Measurements from ENCODE around the gene NSD2. TPM values are rescaled to one million over a fixed set of nuclear protein-coding genes. Genes with fewer than 3 reads are reported as not detected.

The NSD2 gene
- total and polyA plus RNA-seq, 9 donors = 9.1 to 41.9 (median 20.3) TPM

DNA sequence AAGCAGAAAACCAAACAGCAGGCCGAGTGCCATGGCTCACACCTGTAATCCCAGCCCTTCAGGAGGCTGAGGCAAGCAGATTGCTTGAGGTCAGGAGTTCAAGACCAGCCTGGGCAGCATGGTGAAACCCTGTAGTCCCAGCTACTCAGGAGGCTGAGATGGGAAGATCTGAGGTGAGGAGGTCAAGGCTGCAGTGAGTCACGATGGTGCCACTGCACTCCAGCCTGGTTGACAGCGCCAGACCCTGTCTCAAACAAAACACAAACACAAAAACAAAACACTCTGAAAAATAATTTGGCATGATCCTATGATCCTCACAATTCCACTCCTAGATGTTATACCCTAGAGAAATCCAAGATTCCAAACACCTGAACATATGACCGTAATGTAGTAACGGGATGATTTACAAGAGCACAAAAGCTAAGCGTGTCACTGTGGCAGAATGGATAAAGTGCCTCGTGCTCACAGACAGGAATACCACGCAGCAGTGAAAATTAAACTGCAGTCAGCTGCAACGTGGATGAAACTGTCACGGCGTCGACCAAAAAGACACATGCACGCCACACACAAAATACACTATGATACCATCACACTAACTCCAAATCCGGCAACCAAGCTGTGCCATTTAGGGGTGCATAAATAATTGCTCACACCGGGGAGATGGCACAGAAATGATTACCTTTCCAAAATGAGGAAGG, 135.9 kb downstream of the NSD2 start:
- DNase-seq = no peak
- Histone ChIP-seq H3K4me1 (ENCODE audit: insufficient read depth) (peaks cover 12% of the 10 kb centered on the region), H3K9me3 (no peaks in the 10 kb centered on the region), H3K4me3 (peak overlapping the region; percentile 97), H3K36me3 (no peaks in the 10 kb centered on the region), H3K27ac (no peak overlapping the region), H3K27me3 (no peaks in the 10 kb centered on the region)
- intact Hi-C loops (cut with DNase I) = no loop called here
- TF ChIP-seq CTCF (IDR thresholded peaks at IDR 0.05) = no peak
- TF ChIP-seq POLR2A (IDR thresholded peaks at IDR 0.05) = no peak
- no peak for TF ChIP-seq EP300 (IDR thresholded peaks at IDR 0.05)
- 70 to 79% (median 76%) methylated on average over 15 of the region's 15 CpGs for WGBS, 3 donors

- peak overlapping the region; percentile 97 to 98 for H3K27ac ChIP-seq
- intact Hi-C loops (cut with DNase I) = no loop called here
Observed at GRCh38 chr4:2007804-2008670, 136.8 kb downstream of the NSD2 start.

DNA sequence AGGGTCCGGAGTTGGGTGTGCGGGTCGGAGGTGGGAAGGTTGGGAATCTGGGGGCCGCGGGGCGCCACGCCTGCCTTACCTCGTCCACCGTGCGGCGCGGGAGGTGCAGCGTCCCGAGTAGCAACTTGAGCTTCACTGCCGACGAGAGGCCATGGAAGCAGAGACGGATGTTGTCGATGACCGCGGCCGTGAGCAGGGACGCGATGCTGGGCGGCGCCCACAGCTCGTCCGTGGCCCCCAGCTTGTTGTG, 137.4 kb downstream of the NSD2 start:
- Histone ChIP-seq H3K4me3 (peak overlapping the region; percentile 97), H3K27me3 (no peaks in the 10 kb centered on the region), H3K27ac (peak overlapping the region; percentile 97 to 98), H3K4me1 (ENCODE audit: insufficient read depth) (peaks cover 12% of the 10 kb centered on the region), H3K36me3 (no peaks in the 10 kb centered on the region), H3K9me3 (no peaks in the 10 kb centered on the region)
- intact Hi-C loops (cut with DNase I) = no loop called here
- DNase-seq = no peak
- WGBS, 3 donors = 0% methylated on average over 27 of the region's 27 CpGs
- TF ChIP-seq POLR2A (IDR thresholded peaks at IDR 0.05) (no peak), CTCF (IDR thresholded peaks at IDR 0.05) (no peak), EP300 (IDR thresholded peaks at IDR 0.05) (no peak)

More at GRCh38 chr4:2007804-2008670, 136.8 kb downstream of the NSD2 start:
- H3K9me3 ChIP-seq = no peaks in the 10 kb centered on the region
- peak in 3 of 5 donors; percentile 45 to 56 (median 46) for DNase-seq
- no peaks in the 10 kb centered on the region for H3K27me3 ChIP-seq
- TF ChIP-seq POLR2A (IDR thresholded peaks at IDR 0.05) (no peak), CTCF (IDR thresholded peaks at IDR 0.05) (no peak), EP300 (IDR thresholded peaks at IDR 0.05) (no peak)
- peaks cover 12% of the 10 kb centered on the region for H3K4me1 ChIP-seq (ENCODE audit: insufficient read depth)
- peak overlapping the region; percentile 97 for H3K4me3 ChIP-seq
- H3K36me3 ChIP-seq = no peaks in the 10 kb centered on the region
- 0 to 1% (median 0%) methylated on average over 56 to 57 of the region's 57 CpGs for WGBS, 3 donors

- 0 to 1% (median 0%) methylated on average over 88 to 95 of the region's 95 CpGs for WGBS, 3 donors
- intact Hi-C loops (cut with DNase I) = no loop called here
- peaks cover 12% of the 10 kb centered on the region for H3K4me1 ChIP-seq (ENCODE audit: insufficient read depth)
Observed at GRCh38 chr4:2008921-2009650, 137.9 kb downstream of the NSD2 start, which contains the start of gene NELFA. TSS of gene NELFA (minus strand) at chr4:2008974. CDS start at chr4:2008959, 15 bp downstream.

More at GRCh38 chr4:2008921-2009650, 137.9 kb downstream of the NSD2 start, which contains the start of gene NELFA:
- H3K27me3 ChIP-seq = no peaks in the 10 kb centered on the region
- no peaks in the 10 kb centered on the region for H3K36me3 ChIP-seq
- DNase-seq = peak; percentile 94 to 96 (median 95)
- H3K9me3 ChIP-seq = no peaks in the 10 kb centered on the region
- TF ChIP-seq EP300 (IDR thresholded peaks at IDR 0.05) = no peak
- peak; percentile 55 to 95 (median 80) for TF ChIP-seq CTCF (IDR thresholded peaks at IDR 0.05)
- peak; percentile 50 for TF ChIP-seq POLR2A (IDR thresholded peaks at IDR 0.05)
- peak within 1 kb of the TSS; percentile 97 for H3K4me3 ChIP-seq
- H3K27ac ChIP-seq = peak within 1 kb of the TSS; percentile 97 to 98

Data from ovary (tissue), 9 donors.